22Rv1 (cell line): Measurements from ENCODE around the gene KHDRBS1.

Experiments
- CTCF ChIP-seq: fragments of 450-650 bp; IDR thresholded peaks from 2 replicates; pipeline ENCODE4 v1.5.1; 2017; ENCODE audit warnings: mild to moderate bottlenecking
- ZFX ChIP-seq: fragments of 450-650 bp; IDR thresholded peaks from 2 replicates; pipeline ENCODE4 v1.6.1; 2017; ENCODE audit warnings: antibody characterized with exemption, borderline replicate concordance

DNA sequence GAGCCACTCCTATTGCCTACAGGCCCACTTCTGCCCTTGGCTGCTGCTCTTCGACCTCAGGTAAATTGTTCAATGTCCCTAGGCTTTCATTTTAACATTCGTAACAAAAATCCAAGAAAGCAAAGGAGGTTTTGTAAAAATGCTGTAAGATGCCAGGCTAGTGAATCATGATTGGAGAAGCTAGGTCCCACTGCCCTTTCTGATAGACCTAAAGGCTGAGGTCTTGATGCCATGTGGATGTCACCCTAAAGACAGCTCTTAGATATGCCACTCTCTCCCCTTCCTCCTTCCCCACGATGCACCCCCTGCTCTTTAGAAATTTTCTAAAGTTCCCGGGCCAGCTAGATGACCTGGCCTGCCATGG lies 49.2 kb downstream of the KHDRBS1 start:
- TF ChIP-seq CTCF (no peak), ZFX (no peak)
